ENCODE data around the gene FAM131C. TPM values are rescaled to one million over a fixed set of nuclear protein-coding genes. Genes with fewer than 3 reads are reported as not detected.

Gene FAM131C
- polyA plus RNA-seq, 1 donor from 2014 or later = 0.97 TPM

GRCh38 chr1:16088351-16088911, 15.0 kb upstream of the FAM131C start:
- no peak overlapping the region for H3K4me3 ChIP-seq (ENCODE audit: low read length)
- no peak overlapping the region for H3K27ac ChIP-seq (ENCODE audit: low read length)
- H3K9me3 ChIP-seq (ENCODE audit: low read length) = no peaks in the 10 kb centered on the region
- no peaks in the 10 kb centered on the region for H3K9me2 ChIP-seq (ENCODE audit: insufficient read depth, low read length)
- H2AFZ ChIP-seq (ENCODE audit: low read depth, low read length) = no peak overlapping the region
- H3K4me2 ChIP-seq (ENCODE audit: low read length) = no peak overlapping the region
- H3K79me2 ChIP-seq (replicated peaks; ENCODE audit: insufficient read depth, low read length) = no peaks in the 10 kb centered on the region
- H3K27me3 ChIP-seq (ENCODE audit: insufficient read depth, low read depth, low read length) = no peaks in the 10 kb centered on the region
- H4K20me1 ChIP-seq (ENCODE audit: insufficient read depth) = no peaks in the 10 kb centered on the region
- H3K36me3 ChIP-seq (ENCODE audit: insufficient read depth, low read length) = no peaks in the 10 kb centered on the region
- H3K9ac ChIP-seq (ENCODE audit: low read length) = no peak overlapping the region
- H3F3A ChIP-seq (ENCODE audit: insufficient read depth, low read length, poor library complexity, severe bottlenecking) = no peaks in the 10 kb centered on the region
- TF ChIP-seq EZH2 (IDR thresholded peaks at IDR 0.05; ENCODE audit: borderline replicate concordance, insufficient read depth, low read length, poor library complexity, severe bottlenecking) (no peak), TAF1 (IDR thresholded peaks at IDR 0.05; ENCODE audit: low read depth) (no peak), POLR2AphosphoS5 (IDR thresholded peaks at IDR 0.05) (no peak), REST (IDR thresholded peaks at IDR 0.05; ENCODE audit: borderline replicate concordance) (no peak), EP300 (conservative IDR thresholded peaks at IDR 0.05; ENCODE audit: poor library complexity, severe bottlenecking) (no peak), RAD21 (conservative IDR thresholded peaks at IDR 0.05) (no peak), CTCF (IDR thresholded peaks at IDR 0.05; ENCODE audit: poor library complexity, severe bottlenecking) (no peak), MXI1 (conservative IDR thresholded peaks at IDR 0.05; ENCODE audit: poor library complexity, severe bottlenecking) (no peak), SMC3 (conservative IDR thresholded peaks at IDR 0.05; ENCODE audit: poor library complexity) (no peak)

DNA sequence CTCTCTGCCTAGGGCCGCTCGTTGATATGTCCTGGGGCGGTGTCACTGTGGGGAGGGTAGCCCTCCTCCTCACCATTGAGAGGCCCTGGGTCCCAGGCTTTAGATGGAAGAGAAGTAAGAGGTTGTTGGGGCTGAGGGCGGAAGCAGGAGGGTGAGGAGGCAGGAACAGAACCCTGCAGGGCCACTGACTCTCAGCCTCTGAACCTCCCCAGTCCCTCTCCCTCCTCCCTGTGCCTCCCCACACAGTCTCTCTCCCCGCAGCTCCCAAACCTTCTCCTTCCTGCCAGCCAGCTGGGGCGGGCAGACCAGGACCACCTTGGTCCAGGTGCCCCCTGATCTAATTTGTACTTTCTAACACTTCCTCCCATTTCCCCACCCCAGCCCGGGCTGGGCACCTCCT, 14.3 kb upstream of the FAM131C start:
- Histone ChIP-seq H3K27ac (ENCODE audit: low read length) (no peak overlapping the region), H3K9ac (ENCODE audit: low read length) (no peak overlapping the region), H3K79me2 (replicated peaks; ENCODE audit: insufficient read depth, low read length) (no peaks in the 10 kb centered on the region), H3K4me2 (ENCODE audit: low read length) (no peak overlapping the region), H3K9me2 (ENCODE audit: insufficient read depth, low read length) (no peaks in the 10 kb centered on the region), H3K4me3 (ENCODE audit: low read length) (no peak overlapping the region), H3K27me3 (ENCODE audit: insufficient read depth, low read depth, low read length) (no peaks in the 10 kb centered on the region), H3F3A (ENCODE audit: insufficient read depth, low read length, poor library complexity, severe bottlenecking) (no peaks in the 10 kb centered on the region), H3K9me3 (ENCODE audit: low read length) (no peaks in the 10 kb centered on the region), H4K20me1 (ENCODE audit: insufficient read depth) (no peaks in the 10 kb centered on the region), H2AFZ (ENCODE audit: low read depth, low read length) (no peak overlapping the region), H3K36me3 (ENCODE audit: insufficient read depth, low read length) (no peaks in the 10 kb centered on the region)
- TF ChIP-seq MXI1 (conservative IDR thresholded peaks at IDR 0.05; ENCODE audit: poor library complexity, severe bottlenecking) = no peak
- TF ChIP-seq RAD21 (conservative IDR thresholded peaks at IDR 0.05) = no peak
- no peak for TF ChIP-seq CTCF (IDR thresholded peaks at IDR 0.05; ENCODE audit: poor library complexity, severe bottlenecking)
- TF ChIP-seq EZH2 (IDR thresholded peaks at IDR 0.05; ENCODE audit: borderline replicate concordance, insufficient read depth, low read length, poor library complexity, severe bottlenecking) = no peak
- TF ChIP-seq EP300 (conservative IDR thresholded peaks at IDR 0.05; ENCODE audit: poor library complexity, severe bottlenecking) = no peak
- TF ChIP-seq POLR2AphosphoS5 (IDR thresholded peaks at IDR 0.05) = no peak
- TF ChIP-seq SMC3 (conservative IDR thresholded peaks at IDR 0.05; ENCODE audit: poor library complexity) = no peak
- TF ChIP-seq TAF1 (IDR thresholded peaks at IDR 0.05; ENCODE audit: low read depth) = no peak
- no peak for TF ChIP-seq REST (IDR thresholded peaks at IDR 0.05; ENCODE audit: borderline replicate concordance)

All from neural cell (in vitro differentiated cells).